OCI-LY7 (cell line): ENCODE data around the gene FRZB.
"Not testable (repeated sequence)": the region's sequence is repeated elsewhere in the genome, so short reads cannot be mapped to it uniquely, and the experiment has no call there.

Source experiments
- CTCF ChIP-seq: fragments of 200-600 bp; sonication (generic); conservative IDR thresholded peaks from 2 replicates; pipeline ENCODE4 v1.5.1; 2014; ENCODE audit warnings: mild to moderate bottlenecking, antibody characterized with exemption, low read length, moderate library complexity, mixed read lengths
- EZH2phosphoT487 ChIP-seq: fragments of 200-600 bp; sonication (generic); IDR thresholded peaks from 2 replicates; pipeline ENCODE4 v1.6.1; 2018; ENCODE audit warnings: low read depth, borderline replicate concordance, mild to moderate bottlenecking, mixed run types, antibody characterized with exemption, low read length, moderate library complexity, mixed read lengths

GRCh38 chr2:182880100-182880499 lies 13.7 kb upstream of the FRZB start:
- TF ChIP-seq EZH2phosphoT487, CTCF: not testable (repeated sequence)
